Epidermal melanocyte (primary cell): Measurements from ENCODE around the gene DIPK1B.

ENCODE experiments used
- DNase-seq: peaks from one replicate; pipeline ENCODE4 v3.0.0; 2011; ENCODE audit warnings: low spot score; ENCODE audit not compliant: insufficient read length

Gene DIPK1B

GRCh38 chr9:136719195-136719880, 7.0 kb downstream of the DIPK1B start:
- DNase-seq, result no peak

- no peak for DNase-seq
Observed at GRCh38 chr9:136720251-136720897, 8.0 kb downstream of the DIPK1B start.

GRCh38 chr9:136720898-136721338, 8.5 kb downstream of the DIPK1B start:
- no peak for DNase-seq

- DNase-seq, result no peak
Observed at GRCh38 chr9:136721339-136722092, 9.1 kb downstream of the DIPK1B start.

GRCh38 chr9:136722093-136722968, 10.0 kb downstream of the DIPK1B start:
- DNase-seq, result no peak

GRCh38 chr9:136722969-136723356, 10.6 kb downstream of the DIPK1B start:
- no peak for DNase-seq

GRCh38 chr9:136723362-136723976, 11.1 kb downstream of the DIPK1B start:
- DNase-seq, result no peak

GRCh38 chr9:136723989-136724388, 11.6 kb downstream of the DIPK1B start:
- DNase-seq, result no peak

GRCh38 chr9:136724772-136725171, 12.4 kb downstream of the DIPK1B start:
- DNase-seq, result no peak

- peak; percentile 88 for DNase-seq
Observed at GRCh38 chr9:136725612-136726011, 13.2 kb downstream of the DIPK1B start.

GRCh38 chr9:136726118-136726517, 13.7 kb downstream of the DIPK1B start:
- DNase-seq, result no peak

GRCh38 chr9:136726631-136727191, 14.3 kb downstream of the DIPK1B start:
- DNase-seq, result no peak

GRCh38 chr9:136728080-136728547, 15.7 kb downstream of the DIPK1B start:
- DNase-seq, result peak; percentile 97

GRCh38 chr9:136728548-136729123, 16.3 kb downstream of the DIPK1B start:
- peak; percentile 61 for DNase-seq

- no peak for DNase-seq
Observed at GRCh38 chr9:136729144-136729543, 16.8 kb downstream of the DIPK1B start.

- DNase-seq, result no peak
Observed at GRCh38 chr9:136729926-136730325, 17.6 kb downstream of the DIPK1B start.

GRCh38 chr9:136732444-136733178, 20.2 kb downstream of the DIPK1B start:
- DNase-seq, result no peak

- no peak for DNase-seq
Observed at GRCh38 chr9:136733611-136734010, 21.2 kb downstream of the DIPK1B start.

- no peak for DNase-seq
Observed at GRCh38 chr9:136734837-136735496, 22.6 kb downstream of the DIPK1B start.
